Mesenchymal stem cell (in vitro differentiated cells and primary cell): ENCODE measurements around the gene TENM4.

Source experiments
- DNase-seq: peaks from one replicate; pipeline ENCODE4 v3.0.0-alpha.2; 2013
- H2AFZ ChIP-seq: one replicate; pipeline ENCODE4 v1.6.1; 2013; ENCODE audit warnings: low read depth, mild to moderate bottlenecking, control low read depth, inconsistent platforms, low read length, moderate library complexity
- H2AK5ac ChIP-seq: 2 replicates; pipeline ENCODE4 v1.6.1; 2013; ENCODE audit warnings: low read length, moderate library complexity, mild to moderate bottlenecking, inconsistent platforms; ENCODE audit not compliant: severe bottlenecking
- H2BK120ac ChIP-seq: one replicate; pipeline ENCODE4 v1.6.1; 2013; ENCODE audit warnings: low read depth, mild to moderate bottlenecking, inconsistent platforms, low read length, moderate library complexity
- H2BK12ac ChIP-seq, 2 experiments: one replicate each; pipeline ENCODE4 v1.6.1; 2013; ENCODE audit warnings: inconsistent platforms in 2 of 2, low read length in 2 of 2, mild to moderate bottlenecking in 2 of 2, moderate library complexity in 2 of 2, control low read depth in 1 of 2
- H2BK15ac ChIP-seq: one replicate; pipeline ENCODE4 v1.6.1; 2013; ENCODE audit warnings: mild to moderate bottlenecking, low read depth, inconsistent platforms; ENCODE audit not compliant: poor library complexity, severe bottlenecking
- H2BK5ac ChIP-seq: 2 replicates; pipeline ENCODE4 v1.6.1; 2013; ENCODE audit warnings: low read depth, mild to moderate bottlenecking, low read length, control low read depth, inconsistent platforms; ENCODE audit not compliant: poor library complexity, severe bottlenecking
- H3K14ac ChIP-seq, 2 experiments: one replicate each; pipeline ENCODE4 v1.6.1; 2013; ENCODE audit warnings: inconsistent platforms in 2 of 2, low read length in 2 of 2, control low read depth in 1 of 2, mild to moderate bottlenecking in 1 of 2, moderate library complexity in 1 of 2
- H3K18ac ChIP-seq, 2 experiments: one replicate each; pipeline ENCODE4 v1.6.1; 2013; ENCODE audit warnings: inconsistent platforms in 2 of 2, low read length in 2 of 2, control low read depth in 1 of 2, low read depth in 1 of 2, mild to moderate bottlenecking in 1 of 2
- H3K23ac ChIP-seq, 2 experiments: one replicate each; pipeline ENCODE4 v1.6.1; 2013; ENCODE audit warnings: inconsistent platforms in 2 of 2, low read length in 2 of 2, mild to moderate bottlenecking in 2 of 2, moderate library complexity in 2 of 2, control low read depth in 1 of 2
- H3K27ac ChIP-seq: 2 replicates; pipeline ENCODE4 v1.5.1; 2013; ENCODE audit warnings: mild to moderate bottlenecking, moderate library complexity, low read length, control low read depth, inconsistent platforms; ENCODE audit not compliant: poor library complexity, severe bottlenecking
- H3K27me3 ChIP-seq, 2 experiments: 2 replicates each; pipeline versions ENCODE4 v1.6.1 to v1.7.0; 2013; ENCODE audit warnings: low read length in 2 of 2, mild to moderate bottlenecking in 2 of 2, moderate library complexity in 2 of 2, control low read depth in 1 of 2, inconsistent platforms in 1 of 2; ENCODE audit not compliant: control insufficient read depth in 1 of 2, insufficient read depth in 1 of 2
- H3K36me3 ChIP-seq, 2 experiments: 2 replicates each; pipeline versions ENCODE4 v1.6.1 to v1.7.0; 2013; ENCODE audit warnings: low read length in 2 of 2, control low read depth in 1 of 2, inconsistent platforms in 1 of 2, low read depth in 1 of 2, mild to moderate bottlenecking in 1 of 2; ENCODE audit not compliant: insufficient read depth in 2 of 2, control insufficient read depth in 1 of 2
- H3K4ac ChIP-seq, 2 experiments: one replicate each; pipeline ENCODE4 v1.6.1; 2013; ENCODE audit warnings: inconsistent platforms in 2 of 2, low read length in 2 of 2, mild to moderate bottlenecking in 2 of 2, moderate library complexity in 2 of 2, control low read depth in 1 of 2, low read depth in 1 of 2
- H3K4me1 ChIP-seq: 2 replicates; pipeline ENCODE4 v1.6.1; 2013; ENCODE audit warnings: low read depth, low read length, control low read depth; ENCODE audit not compliant: control insufficient read depth, insufficient read depth
- H3K4me2 ChIP-seq: 2 replicates; pipeline ENCODE4 v1.6.1; 2013; ENCODE audit warnings: low read length, mild to moderate bottlenecking, inconsistent platforms; ENCODE audit not compliant: poor library complexity, severe bottlenecking
- H3K4me3 ChIP-seq, 2 experiments: 2 replicates each; pipeline versions ENCODE4 v1.5.1 to v1.7.0; 2013; ENCODE audit warnings: low read length in 2 of 2, mild to moderate bottlenecking in 2 of 2, control low read depth in 1 of 2, low read depth in 1 of 2; ENCODE audit not compliant: insufficient read depth in 1 of 2
- H3K79me1 ChIP-seq: replicated peaks from 2 replicates; pipeline ENCODE4 v1.6.1; 2013; ENCODE audit warnings: mild to moderate bottlenecking, control low read depth, low read length, inconsistent platforms; ENCODE audit not compliant: poor library complexity, severe bottlenecking
- H3K9ac ChIP-seq: 2 replicates; pipeline ENCODE4 v1.7.0; 2013; ENCODE audit warnings: mild to moderate bottlenecking, low read length, moderate library complexity
- H3K9me3 ChIP-seq: 2 replicates; pipeline ENCODE4 v1.7.0; 2013; ENCODE audit warnings: mild to moderate bottlenecking, low read length; ENCODE audit not compliant: control insufficient read depth
- H4K8ac ChIP-seq: one replicate; pipeline ENCODE4 v1.6.1; 2013; ENCODE audit warnings: inconsistent platforms, mild to moderate bottlenecking, low read length, moderate library complexity
- H4K91ac ChIP-seq: one replicate; pipeline ENCODE4 v1.6.1; 2013; ENCODE audit warnings: mild to moderate bottlenecking, low read length, inconsistent platforms
- WGBS: methylation state at CpG from one replicate; pipeline ENCODE4 v1.1.7; 2013; ENCODE audit warnings: mixed read lengths; 5-methylcytosine and 5-hydroxymethylcytosine counted together

Gene TENM4

GRCh38 chr11:79432138-79432537 is 8.7 kb downstream of the TENM4 start:
- Histone ChIP-seq H3K27me3 (peaks cover 8 to 32% of the 10 kb centered on the region in 2 experiments), H2BK120ac (no peak overlapping the region), H2BK12ac (no peak overlapping the region), H2AFZ (no peak overlapping the region), H3K4ac (no peak overlapping the region), H3K18ac (no peak overlapping the region), H2BK5ac (no peak overlapping the region), H3K23ac (no peak overlapping the region), H3K9me3 (no peaks in the 10 kb centered on the region), H2AK5ac (no peak overlapping the region), H3K27ac (no peak overlapping the region), H3K4me3 (no peak overlapping the region), H4K91ac (no peak overlapping the region), H3K14ac (no peak overlapping the region), H3K4me1 (peaks cover 3% of the 10 kb centered on the region), H3K36me3 (no peaks in the 10 kb centered on the region), H3K4me2 (no peak overlapping the region), H3K9ac (no peak overlapping the region), H2BK15ac (no peak overlapping the region), H3K79me1 (no peaks in the 10 kb centered on the region), H4K8ac (no peak overlapping the region)
- no peak for DNase-seq
- WGBS: 14% methylated on average over 1 of the region's 2 CpGs

DNA sequence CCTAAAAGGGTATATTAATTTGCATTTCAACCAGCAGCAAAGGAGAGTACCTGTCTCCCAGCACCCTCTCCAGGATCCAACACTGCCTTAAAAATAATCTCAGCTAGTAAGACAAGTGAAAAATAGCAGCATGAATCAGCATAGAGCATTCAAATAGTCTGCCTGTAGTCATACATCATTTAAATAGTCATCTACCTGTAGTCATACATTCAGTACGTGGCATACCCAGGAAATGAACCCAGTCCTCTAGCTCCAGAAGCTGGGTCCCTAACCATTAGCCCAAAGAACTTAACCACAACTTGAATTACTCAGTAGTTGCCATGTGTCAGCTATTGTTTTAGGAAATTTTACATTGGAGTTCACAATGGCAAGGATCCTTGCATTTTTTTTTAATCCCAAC is 9.3 kb downstream of the TENM4 start:
- Histone ChIP-seq H2BK12ac (no peak overlapping the region), H3K9me3 (no peaks in the 10 kb centered on the region), H3K4me2 (no peak overlapping the region), H3K9ac (no peak overlapping the region), H3K4me3 (no peak overlapping the region), H3K36me3 (peaks cover 0 to under 1% of the 10 kb centered on the region in 2 experiments), H3K27ac (no peak overlapping the region), H2BK5ac (no peak overlapping the region), H3K23ac (no peak overlapping the region), H3K79me1 (no peaks in the 10 kb centered on the region), H4K8ac (no peak overlapping the region), H2AFZ (no peak overlapping the region), H3K14ac (no peak overlapping the region), H4K91ac (no peak overlapping the region), H3K27me3 (peaks cover 3 to 26% of the 10 kb centered on the region in 2 experiments), H2BK120ac (no peak overlapping the region), H3K4me1 (no peaks in the 10 kb centered on the region), H3K4ac (no peak overlapping the region), H2BK15ac (no peak overlapping the region), H3K18ac (no peak overlapping the region), H2AK5ac (no peak overlapping the region)
- no peak for DNase-seq
- WGBS: 0% methylated on average over 1 of the region's 1 CpG

- no peak overlapping the region for H2BK120ac ChIP-seq
- H2AK5ac ChIP-seq: no peak overlapping the region
- peaks cover 0 to 14% of the 10 kb centered on the region in 2 experiments for H3K27me3 ChIP-seq
- H3K18ac ChIP-seq: no peak overlapping the region
- no peak overlapping the region for H3K27ac ChIP-seq
- H3K9ac ChIP-seq: no peak overlapping the region
- H3K36me3 ChIP-seq: peaks cover 0 to 12% of the 10 kb centered on the region in 2 experiments
- H2BK15ac ChIP-seq: no peak overlapping the region
- no peak overlapping the region for H4K8ac ChIP-seq
- no peak for DNase-seq
- no peak overlapping the region for H3K4ac ChIP-seq
- H4K91ac ChIP-seq: no peak overlapping the region
- H3K4me1 ChIP-seq: peaks cover 1% of the 10 kb centered on the region
- H3K14ac ChIP-seq: no peak overlapping the region
- H2BK12ac ChIP-seq: no peak overlapping the region
- H3K79me1 ChIP-seq: no peaks in the 10 kb centered on the region
- H3K23ac ChIP-seq: no peak overlapping the region
- H2BK5ac ChIP-seq: no peak overlapping the region
- no peak overlapping the region for H3K4me2 ChIP-seq
- H3K9me3 ChIP-seq: no peaks in the 10 kb centered on the region
- no peak overlapping the region for H3K4me3 ChIP-seq
- H2AFZ ChIP-seq: no peak overlapping the region
Observed at GRCh38 chr11:79430280-79430679, 10.6 kb downstream of the TENM4 start.

GRCh38 chr11:79428406-79428805 is 12.4 kb downstream of the TENM4 start:
- peaks cover 1% of the 10 kb centered on the region for H3K4me1 ChIP-seq
- no peak overlapping the region for H4K91ac ChIP-seq
- H3K27me3 ChIP-seq: peaks cover 0 to under 1% of the 10 kb centered on the region in 2 experiments
- no peak overlapping the region for H3K4me2 ChIP-seq
- H3K27ac ChIP-seq: no peak overlapping the region
- no peak overlapping the region for H2AFZ ChIP-seq
- no peak for DNase-seq
- H3K4me3 ChIP-seq: no peak overlapping the region
- H2AK5ac ChIP-seq: no peak overlapping the region
- no peak overlapping the region for H3K18ac ChIP-seq
- H2BK120ac ChIP-seq: no peak overlapping the region
- H3K36me3 ChIP-seq: peaks cover 0 to 12% of the 10 kb centered on the region in 2 experiments
- no peak overlapping the region for H4K8ac ChIP-seq
- no peaks in the 10 kb centered on the region for H3K79me1 ChIP-seq
- H3K9me3 ChIP-seq: no peaks in the 10 kb centered on the region
- no peak overlapping the region for H2BK5ac ChIP-seq
- no peak overlapping the region for H3K14ac ChIP-seq
- 100% methylated on average over 1 of the region's 1 CpG for WGBS
- no peak overlapping the region for H2BK15ac ChIP-seq
- H3K4ac ChIP-seq: no peak overlapping the region
- no peak overlapping the region for H3K9ac ChIP-seq
- no peak overlapping the region for H3K23ac ChIP-seq
- H2BK12ac ChIP-seq: no peak overlapping the region
